H54 (cell line): ENCODE results near the gene UBE2H.

Experiments
- DNase-seq: peaks from one replicate; pipeline ENCODE4 v3.0.0; 2011; ENCODE audit warnings: low spot score, mixed read lengths; ENCODE audit not compliant: insufficient read length
- FAIRE-seq: peaks from 3 replicates; lab custom pipeline; 2011; peaks lifted over from hg19 to GRCh38; lab: Jason Lieb, UNC
- POLR2A ChIP-seq: IDR thresholded peaks from 2 replicates; pipeline ENCODE4 v1.6.1; 2011; ENCODE audit warnings: low read depth, mild to moderate bottlenecking, low read length

Gene UBE2H

DNA sequence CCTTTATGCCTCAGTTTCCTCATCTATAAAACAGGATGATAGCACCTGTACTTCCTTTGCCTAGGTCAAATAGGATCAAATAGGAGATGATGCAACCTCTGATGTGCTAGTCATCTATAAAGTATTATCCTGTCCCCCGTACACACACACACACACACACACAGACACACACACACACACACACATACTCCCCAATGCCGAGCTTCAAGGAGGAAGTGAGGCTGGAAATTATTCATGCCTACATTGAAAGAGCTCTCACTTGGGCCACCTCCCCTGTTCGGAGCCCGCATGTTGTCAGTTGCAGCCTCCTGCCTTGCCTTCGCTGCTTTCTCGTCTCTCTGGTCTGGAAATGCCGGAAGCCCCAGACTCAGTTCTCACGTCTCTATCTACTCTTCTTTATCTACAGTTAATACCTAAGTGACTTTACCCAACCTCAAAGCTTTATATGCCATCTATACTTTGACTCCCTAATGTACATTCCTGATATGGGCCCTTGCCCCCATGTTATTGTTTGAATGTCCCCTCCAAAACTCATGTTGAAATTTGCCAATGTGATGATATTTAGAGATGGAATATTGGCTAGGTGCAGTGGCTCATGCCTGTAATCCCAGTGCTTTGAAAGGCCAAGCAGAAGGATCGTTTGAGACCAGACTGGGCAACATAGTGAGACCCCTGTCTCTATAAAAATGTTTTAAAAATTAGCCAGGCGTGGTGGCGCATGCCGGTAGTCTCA is 6.9 kb upstream of the UBE2H start:
- no peak for DNase-seq
- no peak for TF ChIP-seq POLR2A
- no peak for FAIRE-seq

- FAIRE-seq: no peak
- DNase-seq: no peak
- no peak for TF ChIP-seq POLR2A
Observed at GRCh38 chr7:129958643-129959470, 6.1 kb upstream of the UBE2H start.

DNA sequence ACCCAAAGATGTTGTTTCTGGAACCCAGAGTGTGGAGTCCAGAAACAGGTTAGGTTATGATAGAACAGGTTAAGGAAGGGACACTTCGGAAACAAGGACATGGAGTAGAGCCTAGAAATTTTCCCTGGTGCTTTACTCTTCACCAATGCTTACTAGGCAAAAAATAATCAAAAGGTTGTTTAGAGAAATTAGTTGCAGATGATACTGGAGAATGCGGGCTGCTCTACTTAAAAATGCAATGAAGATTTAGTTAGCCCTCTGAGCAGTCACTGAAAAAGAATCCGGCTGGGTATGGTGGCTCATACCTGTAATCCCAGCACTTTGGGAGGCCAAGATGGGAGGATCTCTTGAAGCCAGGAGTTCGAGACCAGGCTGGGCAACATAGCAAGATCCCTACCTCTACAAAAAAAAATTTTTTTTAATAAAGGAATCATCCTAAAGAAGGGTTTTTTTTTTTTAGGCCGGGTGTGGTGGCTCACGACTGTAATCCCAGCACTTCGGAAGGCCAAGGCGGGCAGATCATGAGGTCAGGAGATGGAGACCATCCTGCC is 3.3 kb upstream of the UBE2H start:
- FAIRE-seq (no peak), DNase-seq (no peak)
- no peak for TF ChIP-seq POLR2A

GRCh38 chr7:129952086-129952652 is 591 bp downstream of the UBE2H start:
- no peak for TF ChIP-seq POLR2A
- DNase-seq: no peak
- FAIRE-seq: no peak

GRCh38 chr7:129951226-129952085 is 1.3 kb downstream of the UBE2H start:
- DNase-seq: no peak
- TF ChIP-seq POLR2A: no peak
- no peak for FAIRE-seq

DNA sequence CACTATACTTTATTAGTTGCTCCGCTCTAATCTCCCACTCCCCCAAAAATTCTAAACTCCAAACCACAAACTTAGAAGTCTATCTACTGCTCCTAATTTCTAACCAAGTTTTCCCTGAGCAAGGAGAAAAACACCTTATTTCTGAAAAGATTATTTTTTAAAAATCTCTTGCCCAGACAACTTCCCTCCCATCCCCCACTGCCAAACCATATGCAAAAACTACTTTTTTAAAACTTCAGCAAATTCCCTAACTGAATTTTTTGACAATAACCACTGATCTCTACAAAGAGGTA is 1.9 kb downstream of the UBE2H start:
- DNase-seq: no peak
- no peak for TF ChIP-seq POLR2A
- no peak for FAIRE-seq

DNA sequence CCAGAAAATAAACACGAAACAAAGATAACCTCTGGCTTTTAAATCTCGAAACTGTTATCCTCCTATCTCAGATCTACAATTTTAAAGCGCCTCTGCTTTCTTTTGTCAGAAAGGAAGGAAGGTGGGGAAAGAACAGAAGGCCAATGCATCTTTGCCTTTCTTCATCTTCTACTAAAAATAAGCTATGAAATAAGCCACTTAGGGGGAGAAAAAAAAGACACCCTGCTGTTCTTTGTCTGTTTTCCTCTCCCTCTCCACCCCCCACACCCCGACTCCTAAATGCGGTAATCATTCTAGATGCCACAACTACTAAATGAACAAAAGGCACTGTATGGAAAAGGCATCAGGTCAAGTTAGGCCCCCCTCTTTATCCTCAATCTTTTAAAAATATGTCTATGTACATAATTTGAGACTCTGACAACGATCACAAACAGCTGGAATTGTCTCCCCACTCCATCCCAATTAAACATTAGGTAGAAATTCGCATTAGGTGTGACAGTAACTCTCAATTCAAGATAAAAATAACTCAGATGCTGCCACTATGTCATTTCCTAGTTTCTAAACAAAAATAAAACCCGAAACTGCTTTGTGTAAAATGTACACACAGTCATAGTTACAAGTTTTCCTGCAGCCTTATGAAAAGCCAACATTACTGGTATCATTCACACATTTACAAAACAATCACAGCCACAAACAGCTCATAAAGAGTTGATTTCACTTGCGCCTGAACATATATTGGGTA is 2.4 kb downstream of the UBE2H start:
- TF ChIP-seq POLR2A: no peak
- FAIRE-seq (no peak), DNase-seq (no peak)

DNA sequence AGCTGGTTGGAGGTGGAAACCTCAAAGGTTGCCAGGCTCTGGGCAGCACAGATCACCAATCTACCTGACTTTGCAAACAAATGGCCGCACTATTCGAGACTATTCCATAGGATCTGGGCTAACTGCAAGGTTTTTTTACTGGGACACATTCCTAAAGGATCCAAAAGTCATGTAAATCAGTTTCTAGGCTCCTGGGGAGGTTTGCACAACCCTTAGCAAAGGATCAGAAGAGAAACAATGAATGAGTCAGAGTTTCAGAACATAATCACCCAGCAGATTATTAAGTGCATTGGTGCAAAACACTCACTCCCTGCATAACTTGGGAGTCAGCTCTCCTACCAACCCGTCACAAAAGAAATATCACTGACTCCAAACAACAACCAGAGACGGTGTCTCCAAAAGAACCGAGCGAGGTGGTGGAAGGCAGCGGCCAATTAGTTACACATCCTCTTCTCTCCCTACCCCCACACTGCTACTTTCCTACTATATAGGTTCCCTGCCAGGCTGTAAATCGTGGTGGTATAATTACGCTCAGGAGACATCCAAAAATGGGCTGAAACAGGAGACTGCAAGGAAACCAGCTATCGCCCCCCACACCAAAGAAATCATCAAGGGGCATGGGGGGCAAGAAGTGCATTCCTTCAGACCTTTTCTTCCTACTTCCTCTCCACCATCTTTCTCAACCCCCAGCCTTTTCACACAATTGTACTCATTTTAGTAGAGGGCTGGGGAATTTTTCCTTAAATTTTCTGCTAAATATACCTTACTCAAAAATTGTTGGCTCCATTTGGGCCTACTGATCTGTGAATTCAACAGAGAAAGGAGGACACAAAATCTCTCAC is 3.2 kb downstream of the UBE2H start:
- TF ChIP-seq POLR2A: no peak
- no peak for FAIRE-seq
- DNase-seq: no peak

GRCh38 chr7:129948877-129949291 is 3.9 kb downstream of the UBE2H start:
- TF ChIP-seq POLR2A: no peak
- DNase-seq (peak; percentile 78), FAIRE-seq (peak; percentile 62)

GRCh38 chr7:129948338-129948737 is 4.4 kb downstream of the UBE2H start:
- no peak for TF ChIP-seq POLR2A
- FAIRE-seq (no peak), DNase-seq (no peak)

DNA sequence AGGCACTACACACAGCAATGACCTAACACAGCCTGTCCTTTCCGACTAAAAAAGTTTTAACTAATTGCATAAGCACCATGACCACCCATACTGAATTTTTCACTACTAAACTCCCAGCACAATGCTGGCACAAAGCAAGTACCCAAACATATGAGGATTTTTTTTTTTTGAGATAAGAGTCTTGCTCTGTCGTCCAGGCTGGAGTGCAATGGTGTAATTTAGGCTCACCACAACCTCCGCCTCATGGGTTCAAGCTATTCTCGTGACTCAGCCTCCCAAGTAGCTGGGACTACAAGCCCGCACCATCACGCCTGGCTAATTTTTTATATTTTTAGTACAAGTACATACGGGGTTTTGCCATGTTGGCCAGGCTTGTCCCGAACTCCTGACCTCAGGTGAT is 5.1 kb downstream of the UBE2H start:
- TF ChIP-seq POLR2A: no peak
- FAIRE-seq (no peak), DNase-seq (no peak)

DNA sequence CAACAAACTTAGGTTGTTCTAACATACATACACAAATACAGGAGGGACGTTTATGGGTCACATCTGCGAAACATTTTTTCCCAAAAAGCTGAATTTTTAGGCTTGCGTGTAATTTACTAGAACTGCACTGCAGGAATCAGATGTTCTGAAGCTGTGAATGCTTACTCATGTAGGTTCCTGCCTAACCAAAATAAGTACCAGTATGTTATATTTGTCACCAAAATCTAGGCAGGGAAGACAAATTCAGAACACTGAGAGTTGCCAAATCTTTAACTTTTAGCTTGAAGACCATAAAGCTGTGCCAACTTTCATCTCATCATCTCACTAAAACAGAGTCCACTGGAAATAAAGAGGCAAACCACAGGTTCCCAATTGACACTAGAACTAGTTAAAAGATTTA is 5.7 kb downstream of the UBE2H start:
- TF ChIP-seq POLR2A: no peak

More for the DNA sequence above, 5.7 kb downstream of the UBE2H start:
- no peak for DNase-seq
- FAIRE-seq: no peak
